Transverse colon (tissue), 4 donors: ENCODE data around the gene MACROD1. TPM values are rescaled to one million over a fixed set of nuclear protein-coding genes. Genes with fewer than 3 reads are reported as not detected.
A peak's percentile ranks its signal among the peaks of the same experiment; 100 is the strongest.

Experiments
- DNase-seq: peaks from one replicate; pipeline ENCODE4 v3.0.0-alpha.2; 2019
- H3K27ac ChIP-seq, 4 donors: fragments of 200-600 bp; sonication (generic); 2 replicates each; pipeline ENCODE4 v1.5.1; 2016 to 2018; ENCODE audit warnings: inconsistent platforms in 4 of 4
- H3K27me3 ChIP-seq: fragments of 200-600 bp; sonication (generic); 2 replicates; pipeline ENCODE4 v1.5.1; 2017; ENCODE audit warnings: inconsistent platforms
- H3K36me3 ChIP-seq, 4 donors: fragments of 200-600 bp; sonication (generic); 2 replicates each; pipeline ENCODE4 v1.5.1; 2017 to 2019; ENCODE audit warnings: inconsistent platforms in 4 of 4
- H3K4me1 ChIP-seq, 4 donors: fragments of 200-600 bp; sonication (generic); 2 replicates each; pipeline ENCODE4 v1.5.1; 2017 to 2020; ENCODE audit warnings: inconsistent platforms in 4 of 4
- H3K4me3 ChIP-seq, 4 donors: fragments of 200-600 bp; sonication (generic); 1 replicate in 1 of 4; 2 replicates in 3 of 4; pipeline versions ENCODE4 v1.5.1 to v1.6.1; 2017 to 2019; ENCODE audit warnings: inconsistent platforms in 4 of 4
- H3K9me3 ChIP-seq, 2 donors: fragments of 200-600 bp; sonication (generic); 2 replicates each; pipeline ENCODE4 v1.5.1; 2017 to 2019; ENCODE audit warnings: inconsistent platforms in 2 of 2
- EP300 ChIP-seq: sonication (generic); formaldehyde crosslinking; IDR thresholded peaks from one replicate; pipeline ENCODE4 v1.6.1; 2017; ENCODE audit warnings: antibody characterized with exemption, low read depth
- POLR2A ChIP-seq: fragments of 450-650 bp; IDR thresholded peaks from one replicate; pipeline ENCODE4 v1.6.1; 2016; ENCODE audit warnings: antibody characterized with exemption, mild to moderate bottlenecking, moderate library complexity
- POLR2AphosphoS5 ChIP-seq, 3 donors: sonication (generic); formaldehyde crosslinking; IDR thresholded peaks; one replicate each; pipeline ENCODE4 v1.6.1; 2016; ENCODE audit warnings: antibody characterized with exemption in 3 of 3
- WGBS, 2 donors: methylation state at CpG; one replicate each; pipeline ENCODE4 v1.1.5; 2018; ENCODE audit warnings: low coverage in 1 of 2; 5-methylcytosine and 5-hydroxymethylcytosine counted together
- in situ Hi-C, 4 donors: fragments of 200-750 bp; cut with MboI; loops; one replicate each; pipeline versions ENCODE4 v1.15.0 to v1.15.1; 2017; ENCODE audit warnings: low sequenced_read_pairs in 3 of 4, low pct_ligation_motif_present in 1 of 4, low pct_unique_long_range_greater_than_20kb in 1 of 4
- intact Hi-C: fragments of 100-400 bp; cut with DNase I; formaldehyde crosslinking; loops from one replicate; pipeline ENCODE4 v1.15.1; 2023; ENCODE audit warnings: low total_unique reads
- total RNA-seq, 4 donors: library from RNA; depleted of rRNA; stranded (reverse); fragments of >200 nt; gene quantifications; one replicate each; pipeline ENCODE4 v1.1.0, GENCODE V29; 2016
- TF ChIP-seq, protein P1 (sequence below), 5 experiments: fragments of 200-600 bp in 3 of 5; fragments of 450-650 bp in 2 of 5; sonication (generic) in 3 of 5; IDR thresholded peaks; 1 replicate in 2 of 5; 2 replicates in 3 of 5; pipeline ENCODE4 v1.5.1; 2016 to 2017; ENCODE audit warnings: antibody characterized with exemption in 5 of 5, inconsistent platforms in 3 of 5, mild to moderate bottlenecking in 2 of 5, moderate library complexity in 1 of 5

MACROD1 gene
- total RNA-seq, 4 donors from 2014 or later: 42.9 to 50.7 (median 50.1) TPM

DNA sequence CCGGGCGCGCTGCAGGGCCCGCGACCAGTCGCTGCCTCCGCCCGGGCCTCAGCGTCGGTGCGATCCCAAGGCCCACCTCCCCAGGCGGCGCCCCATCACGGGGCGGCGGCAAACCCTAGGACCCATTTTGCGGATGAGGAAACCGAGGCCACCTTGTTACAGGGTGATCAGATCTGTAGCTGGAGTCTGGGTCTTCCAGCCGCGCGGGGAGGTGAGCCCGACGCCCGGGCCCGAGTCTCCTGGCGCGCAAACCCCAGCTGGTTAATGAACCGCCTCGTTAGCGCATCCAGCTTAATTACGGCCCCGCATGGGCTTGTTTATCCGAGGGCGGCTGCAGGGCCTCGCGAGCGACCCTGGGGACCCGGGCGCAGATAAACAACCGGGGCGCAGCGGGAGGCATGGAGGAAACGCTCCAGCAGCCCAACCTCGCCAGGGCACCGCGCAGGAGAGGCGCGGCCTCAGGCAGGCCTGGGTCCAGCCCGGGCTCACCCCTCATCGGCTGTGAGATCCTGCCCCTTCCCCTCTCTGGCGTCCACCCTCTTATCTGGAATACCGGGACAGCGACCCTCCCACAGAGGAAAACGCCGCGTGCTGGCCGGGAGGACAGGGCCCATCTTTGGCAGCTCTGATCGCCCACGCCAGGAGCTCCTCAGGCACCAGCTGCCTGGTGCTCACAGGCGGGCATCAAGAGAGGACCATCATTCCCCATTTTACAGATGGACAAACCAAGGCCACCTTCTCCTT, 165.0 kb downstream of the MACROD1 start:
- no peaks in the 10 kb centered on the region for H3K9me3 ChIP-seq
- no peaks in the 10 kb centered on the region for H3K27me3 ChIP-seq
- peaks cover 0 to 13% (median 6%) of the 10 kb centered on the region in 4 donors for H3K36me3 ChIP-seq
- peaks cover 18 to 27% (median 20%) of the 10 kb centered on the region in 4 donors for H3K4me1 ChIP-seq
- H3K27ac ChIP-seq: no peak overlapping the region
- in situ Hi-C loops: loop anchor here in 1 of 4 donors (10.0 kb wide), 1 partner anchor 144 kb away; no protein-coding TSS in a partner anchor
- TF ChIP-seq, protein P1, sequence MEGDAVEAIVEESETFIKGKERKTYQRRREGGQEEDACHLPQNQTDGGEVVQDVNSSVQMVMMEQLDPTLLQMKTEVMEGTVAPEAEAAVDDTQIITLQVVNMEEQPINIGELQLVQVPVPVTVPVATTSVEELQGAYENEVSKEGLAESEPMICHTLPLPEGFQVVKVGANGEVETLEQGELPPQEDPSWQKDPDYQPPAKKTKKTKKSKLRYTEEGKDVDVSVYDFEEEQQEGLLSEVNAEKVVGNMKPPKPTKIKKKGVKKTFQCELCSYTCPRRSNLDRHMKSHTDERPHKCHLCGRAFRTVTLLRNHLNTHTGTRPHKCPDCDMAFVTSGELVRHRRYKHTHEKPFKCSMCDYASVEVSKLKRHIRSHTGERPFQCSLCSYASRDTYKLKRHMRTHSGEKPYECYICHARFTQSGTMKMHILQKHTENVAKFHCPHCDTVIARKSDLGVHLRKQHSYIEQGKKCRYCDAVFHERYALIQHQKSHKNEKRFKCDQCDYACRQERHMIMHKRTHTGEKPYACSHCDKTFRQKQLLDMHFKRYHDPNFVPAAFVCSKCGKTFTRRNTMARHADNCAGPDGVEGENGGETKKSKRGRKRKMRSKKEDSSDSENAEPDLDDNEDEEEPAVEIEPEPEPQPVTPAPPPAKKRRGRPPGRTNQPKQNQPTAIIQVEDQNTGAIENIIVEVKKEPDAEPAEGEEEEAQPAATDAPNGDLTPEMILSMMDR (IDR thresholded peaks at IDR 0.05): peak in 1 of 5 experiments; percentile 11
- no peak for TF ChIP-seq POLR2AphosphoS5 (IDR thresholded peaks at IDR 0.05)
- H3K4me3 ChIP-seq: peak overlapping the region in 3 of 4 donors; percentile 19 to 47 (median 29)
- DNase-seq: no peak
- 30% methylated on average over 46 of the region's 60 CpGs; no CpG with 5 or more reads in 1 of the 2 donors for WGBS, 2 donors
- intact Hi-C loops: loop anchor here (2.0 kb wide), 1 partner anchor 148 kb away; no protein-coding TSS in a partner anchor

DNA sequence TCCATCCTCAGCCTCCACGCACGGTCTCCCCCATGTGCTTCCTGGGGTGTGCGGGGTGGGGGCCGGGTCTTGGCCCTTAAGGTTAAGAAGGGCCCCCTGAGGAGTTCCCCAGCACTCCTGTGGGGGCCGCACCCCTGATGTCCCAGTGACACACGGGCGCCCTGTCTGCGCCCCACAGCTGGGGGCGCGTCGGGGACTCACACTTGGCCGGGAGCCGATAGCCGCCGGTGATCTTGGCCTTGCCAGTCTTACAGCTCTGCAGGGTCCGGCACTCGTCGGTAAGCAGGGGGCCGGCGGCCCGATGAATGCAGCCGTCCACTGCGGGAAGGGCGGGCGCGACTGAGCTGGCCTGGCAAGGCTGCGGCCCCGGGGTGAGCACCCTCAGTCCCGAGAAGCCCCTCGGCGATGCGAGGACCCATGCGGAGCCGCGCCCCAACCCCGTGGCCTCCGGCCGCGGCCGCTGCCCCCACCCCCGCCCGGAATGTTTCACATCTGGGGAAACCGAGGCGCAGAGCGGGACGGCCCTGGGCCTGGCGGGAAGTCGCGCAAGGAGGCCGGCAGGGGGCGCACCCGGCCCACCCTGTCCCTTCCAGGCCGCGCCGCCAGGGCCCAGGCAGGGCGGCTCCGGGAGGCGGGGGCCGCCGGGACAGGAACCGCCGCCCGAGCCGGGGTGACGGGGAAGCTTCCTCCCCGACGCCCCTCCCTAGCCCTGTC, 165.7 kb downstream of the MACROD1 start:
- Histone ChIP-seq H3K4me3 (peak overlapping the region in 3 of 4 donors; percentile 19 to 47 (median 29)), H3K36me3 (peaks cover 0 to 13% (median 6%) of the 10 kb centered on the region in 4 donors), H3K27me3 (no peaks in the 10 kb centered on the region), H3K4me1 (peaks cover 18 to 27% (median 20%) of the 10 kb centered on the region in 4 donors), H3K9me3 (no peaks in the 10 kb centered on the region), H3K27ac (no peak overlapping the region)
- DNase-seq: peak; percentile 71
- in situ Hi-C loops: loop anchor here in 1 of 4 donors (10.0 kb wide), 1 partner anchor 145 kb away; no protein-coding TSS in a partner anchor
- 4% methylated on average over 20 of the region's 67 CpGs; no CpG with 5 or more reads in 1 of the 2 donors for WGBS, 2 donors
- intact Hi-C loops: loop anchor here (2.0 kb wide), 1 partner anchor 149 kb away; no protein-coding TSS in a partner anchor
- no peak for TF ChIP-seq POLR2AphosphoS5 (IDR thresholded peaks at IDR 0.05)
- TF ChIP-seq, protein P1 (IDR thresholded peaks at IDR 0.05): peak in 4 of 5 experiments; percentile 73 to 90 (median 82)

DNA sequence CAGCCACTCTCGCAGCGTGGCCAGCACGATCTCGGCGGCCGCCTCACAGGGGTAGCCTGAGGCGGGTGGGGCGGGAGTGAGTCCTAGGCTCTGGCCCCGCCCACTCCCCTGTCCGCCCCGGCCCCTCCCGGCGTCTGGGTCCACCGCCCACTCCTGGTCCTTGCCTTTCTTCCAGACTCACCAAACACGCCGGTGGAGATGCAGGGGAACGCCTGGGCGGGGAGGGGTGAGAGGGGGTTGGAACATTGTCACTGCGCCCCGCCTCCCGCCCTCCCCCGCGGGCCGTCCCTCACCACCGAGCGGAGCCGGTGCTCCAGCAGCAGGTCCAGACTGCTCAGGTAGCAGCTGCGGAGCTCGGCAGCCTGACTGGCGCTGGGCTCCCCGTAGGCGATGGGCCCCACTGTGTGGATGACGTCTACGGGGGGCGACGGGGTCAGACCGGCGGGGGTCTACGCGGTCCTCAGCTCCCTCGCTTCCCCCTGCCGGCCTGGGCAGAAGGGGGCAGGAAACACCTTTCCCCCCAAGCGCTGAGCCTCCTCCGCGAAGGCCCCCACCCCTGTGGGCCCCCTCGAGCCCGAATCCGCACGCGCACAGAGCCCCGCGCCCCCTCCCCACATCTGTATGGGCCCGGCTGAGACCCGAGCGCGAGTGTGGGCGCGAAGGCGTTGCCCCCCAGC, 166.4 kb downstream of the MACROD1 start:
- no peak for TF ChIP-seq EP300
- TF ChIP-seq POLR2AphosphoS5 (IDR thresholded peaks at IDR 0.05): peak in 1 of 3 donors; percentile 12
- TF ChIP-seq, protein P1 (IDR thresholded peaks at IDR 0.05): no peak
- TF ChIP-seq POLR2A: no peak
- DNase-seq: peak; percentile 50
- H3K9me3 ChIP-seq: no peaks in the 10 kb centered on the region
- in situ Hi-C loops: loop anchor here (10.0 kb wide), 2 partner anchors 145 to 155 kb away; no protein-coding TSS in a partner anchor
- 31% methylated on average over 44 of the region's 59 CpGs; no CpG with 5 or more reads in 1 of the 2 donors for WGBS, 2 donors
- H3K27ac ChIP-seq: no peak overlapping the region
- intact Hi-C loops: loop anchor here (2.0 kb wide), 1 partner anchor 149 kb away; no protein-coding TSS in a partner anchor
- H3K36me3 ChIP-seq: peaks cover 0 to 13% (median 6%) of the 10 kb centered on the region in 4 donors
- peaks cover 18 to 27% (median 20%) of the 10 kb centered on the region in 4 donors for H3K4me1 ChIP-seq
- H3K27me3 ChIP-seq: no peaks in the 10 kb centered on the region
- peak overlapping the region in 2 of 4 donors; percentile 29 to 47 for H3K4me3 ChIP-seq
